GM03348 (cell line): Measurements from ENCODE around the gene SRI.
A peak's percentile ranks its signal among the peaks of the same experiment; 100 is the strongest.

Source experiments
- DNase-seq: peaks from one replicate; pipeline ENCODE4 v3.0.0; 2012; ENCODE audit warnings: low spot score

Gene SRI

GRCh38 chr7:88224601-88225275 lies 4.9 kb upstream of the SRI start:
- peak; percentile 16 for DNase-seq

GRCh38 chr7:88223265-88223664 lies 3.4 kb upstream of the SRI start:
- DNase-seq: no peak

GRCh38 chr7:88218836-88219605 lies 817 bp downstream of the SRI start:
- peak; percentile 57 for DNase-seq

- DNase-seq: no peak
These were observed 1.5 kb downstream of the SRI start for GRCh38 chr7:88218429-88218745.

GRCh38 chr7:88217675-88218428 lies 2.0 kb downstream of the SRI start:
- DNase-seq: no peak

GRCh38 chr7:88216276-88216675 lies 3.6 kb downstream of the SRI start:
- no peak for DNase-seq

GRCh38 chr7:88215295-88215694 lies 4.5 kb downstream of the SRI start:
- DNase-seq: no peak

GRCh38 chr7:88214456-88214855 lies 5.4 kb downstream of the SRI start:
- DNase-seq: no peak

GRCh38 chr7:88212918-88213317 lies 6.9 kb downstream of the SRI start:
- DNase-seq: no peak

- DNase-seq: no peak
These were observed 11.3 kb downstream of the SRI start for GRCh38 chr7:88208521-88208920.

GRCh38 chr7:88206254-88206653 lies 13.6 kb downstream of the SRI start:
- no peak for DNase-seq

- no peak for DNase-seq
These were observed 14.7 kb downstream of the SRI start for GRCh38 chr7:88205179-88205578.

- DNase-seq: no peak
These were observed 15.2 kb downstream of the SRI start for GRCh38 chr7:88204525-88205110.

- no peak for DNase-seq
These were observed 16.4 kb downstream of the SRI start for GRCh38 chr7:88203401-88203800.

- DNase-seq: no peak
These were observed 17.0 kb downstream of the SRI start for GRCh38 chr7:88202799-88203198.

- DNase-seq: no peak
These were observed 17.6 kb downstream of the SRI start for GRCh38 chr7:88202278-88202677.

GRCh38 chr7:88201305-88201704 lies 18.5 kb downstream of the SRI start:
- no peak for DNase-seq

- no peak for DNase-seq
These were observed 19.0 kb downstream of the SRI start for GRCh38 chr7:88200789-88201188.

- no peak for DNase-seq
These were observed 19.6 kb downstream of the SRI start for GRCh38 chr7:88200261-88200660.

GRCh38 chr7:88191911-88192310 lies 27.9 kb downstream of the SRI start:
- DNase-seq: no peak

- DNase-seq: no peak
These were observed 34.2 kb downstream of the SRI start for GRCh38 chr7:88185650-88186049.

GRCh38 chr7:88184848-88185304 lies 35.0 kb downstream of the SRI start:
- peak; percentile 20 for DNase-seq

- DNase-seq: no peak
These were observed 36.8 kb downstream of the SRI start for GRCh38 chr7:88183051-88183450.
